BLaER1 (cell line): Measurements from ENCODE around the gene SEMA4A.
A peak's percentile ranks its signal among the peaks of the same experiment; 100 is the strongest.

Experiments
- H3K27ac ChIP-seq: shearing (Covaris generic); formaldehyde crosslinking; 2 replicates; pipeline ENCODE4 v1.8.1; 2022
- H3K27me3 ChIP-seq: shearing (Covaris generic); formaldehyde crosslinking; 2 replicates; pipeline ENCODE4 v1.8.1; 2022
- H3K36me3 ChIP-seq: shearing (Covaris generic); formaldehyde crosslinking; 2 replicates; pipeline ENCODE4 v1.8.1; 2022
- H3K4me1 ChIP-seq: shearing (Covaris generic); formaldehyde crosslinking; 2 replicates; pipeline ENCODE4 v1.8.1; 2022
- H3K4me2 ChIP-seq: shearing (Covaris generic); formaldehyde crosslinking; 2 replicates; pipeline ENCODE4 v1.8.1; 2022
- H3K4me3 ChIP-seq: shearing (Covaris generic); formaldehyde crosslinking; 2 replicates; pipeline ENCODE4 v1.8.1; 2022
- H3K9ac ChIP-seq: shearing (Covaris generic); formaldehyde crosslinking; 2 replicates; pipeline ENCODE4 v1.8.1; 2022
- H3K9me3 ChIP-seq: shearing (Covaris generic); formaldehyde crosslinking; 2 replicates; pipeline ENCODE4 v1.8.1; 2022
- H4K20me1 ChIP-seq: shearing (Covaris generic); formaldehyde crosslinking; 2 replicates; pipeline ENCODE4 v1.8.1; 2022
- Cebpa-rat ChIP-seq: shearing (Covaris generic); IDR thresholded peaks from 2 replicates; pipeline ENCODE4 v1.8.1; 2022

SEMA4A gene

GRCh38 chr1:156157506-156157905 lies 4.1 kb downstream of the SEMA4A start:
- Histone ChIP-seq H3K4me3 (no peak overlapping the region), H4K20me1 (no peaks in the 10 kb centered on the region), H3K4me1 (peaks cover 81% of the 10 kb centered on the region), H3K4me2 (peak overlapping the region; percentile 86), H3K36me3 (no peaks in the 10 kb centered on the region; the same call in 1 of the 2 replicates), H3K27ac (no peak overlapping the region), H3K9ac (no peak overlapping the region), H3K27me3 (0 out of 2 replicates have a peak, but pooled peaks cover 5% of the 10 kb centered on the region), H3K9me3 (no peaks in the 10 kb centered on the region)
- no peak for TF ChIP-seq Cebpa-rat

- Histone ChIP-seq H3K4me2 (peak overlapping the region; percentile 86), H3K4me1 (peaks cover 76% of the 10 kb centered on the region)
Measured at GRCh38 chr1:156157966-156158365, 4.6 kb downstream of the SEMA4A start.

DNA sequence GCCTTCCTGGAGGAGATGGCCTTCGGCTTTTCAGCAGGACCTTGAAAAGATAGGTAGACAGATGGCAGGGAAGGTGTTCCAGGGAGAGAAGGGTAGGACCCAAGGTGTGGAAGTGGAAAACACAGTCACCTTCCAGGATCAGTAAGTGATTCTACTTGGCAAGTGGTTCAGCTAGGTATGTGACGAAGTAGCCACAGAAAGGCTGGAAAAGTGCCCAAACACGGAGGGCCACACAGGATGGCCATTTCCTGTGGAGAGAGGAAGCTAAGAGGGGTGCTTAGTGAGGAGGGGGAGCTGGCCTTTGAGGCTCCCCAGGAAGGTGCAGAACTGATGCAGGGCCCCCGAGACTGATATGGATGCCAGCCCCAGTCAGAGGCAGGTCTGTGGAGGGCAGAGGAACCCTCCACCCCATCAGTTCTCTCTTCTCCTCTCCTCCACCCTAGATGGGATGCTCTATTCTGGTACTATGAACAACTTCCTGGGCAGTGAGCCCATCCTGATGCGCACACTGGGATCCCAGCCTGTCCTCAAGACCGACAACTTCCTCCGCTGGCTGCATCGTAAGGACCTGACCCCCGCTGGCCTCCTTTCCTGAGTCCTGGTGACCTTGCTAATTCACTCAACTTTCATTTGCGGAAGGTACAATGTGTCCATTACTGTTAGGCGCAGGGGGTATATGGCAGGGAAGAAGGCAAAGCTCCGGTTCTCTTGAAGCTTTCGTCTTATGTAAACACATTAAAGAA lies 6.8 kb downstream of the SEMA4A start:
- peaks cover 9% of the 10 kb centered on the region; the same call in 1 of the 2 replicates for H3K36me3 ChIP-seq
- peaks cover 9% of the 10 kb centered on the region; the same call in 1 of the 2 replicates for H3K9me3 ChIP-seq
- H3K27ac ChIP-seq, result no peak overlapping the region
- 0 out of 2 replicates have a peak overlapping the region, but pooled peaks have one; percentile 31 for H3K9ac ChIP-seq
- no peaks in the 10 kb centered on the region for H4K20me1 ChIP-seq
- H3K27me3 ChIP-seq, result 0 out of 2 replicates have a peak, but pooled peaks cover 5% of the 10 kb centered on the region
- H3K4me2 ChIP-seq, result peak overlapping the region; percentile 72
- H3K4me1 ChIP-seq, result peaks cover 54% of the 10 kb centered on the region
- no peak for TF ChIP-seq Cebpa-rat
- H3K4me3 ChIP-seq, result peak overlapping the region; percentile 45

More at GRCh38 chr1:156157966-156158365, 4.6 kb downstream of the SEMA4A start:
- no peak for TF ChIP-seq Cebpa-rat
- Histone ChIP-seq H3K4me3 (no peak overlapping the region), H3K27ac (no peak overlapping the region), H3K9ac (no peak overlapping the region), H3K36me3 (no peaks in the 10 kb centered on the region; the same call in 1 of the 2 replicates), H4K20me1 (no peaks in the 10 kb centered on the region), H3K9me3 (no peaks in the 10 kb centered on the region), H3K27me3 (0 out of 2 replicates have a peak, but pooled peaks cover 5% of the 10 kb centered on the region)

DNA sequence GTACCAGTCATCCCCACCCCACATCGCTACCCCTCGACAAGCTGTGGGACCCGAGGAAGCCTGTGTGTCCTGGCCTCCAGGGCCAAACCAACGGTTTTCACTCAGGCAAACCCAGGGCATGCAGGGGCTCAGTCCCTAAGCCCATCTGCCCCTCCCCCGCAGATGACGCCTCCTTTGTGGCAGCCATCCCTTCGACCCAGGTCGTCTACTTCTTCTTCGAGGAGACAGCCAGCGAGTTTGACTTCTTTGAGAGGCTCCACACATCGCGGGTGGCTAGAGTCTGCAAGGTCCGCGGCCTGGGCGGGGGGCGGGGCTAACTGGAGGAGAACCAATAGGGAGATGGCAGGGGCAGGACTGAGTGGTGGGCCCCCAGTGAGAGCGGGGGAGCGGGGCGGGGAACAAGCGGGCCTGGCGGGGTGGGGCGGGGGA lies 7.4 kb downstream of the SEMA4A start:
- Histone ChIP-seq H3K36me3 (peaks cover 15% of the 10 kb centered on the region; the same call in 1 of the 2 replicates), H3K4me2 (peak overlapping the region; percentile 72), H3K4me1 (peaks cover 48% of the 10 kb centered on the region), H4K20me1 (no peaks in the 10 kb centered on the region), H3K27ac (no peak overlapping the region), H3K27me3 (0 out of 2 replicates have a peak, but pooled peaks cover 5% of the 10 kb centered on the region), H3K9ac (0 out of 2 replicates have a peak overlapping the region, but pooled peaks have one; percentile 31), H3K9me3 (peaks cover 13% of the 10 kb centered on the region; the same call in 1 of the 2 replicates), H3K4me3 (peak overlapping the region; percentile 45)
- no peak for TF ChIP-seq Cebpa-rat

DNA sequence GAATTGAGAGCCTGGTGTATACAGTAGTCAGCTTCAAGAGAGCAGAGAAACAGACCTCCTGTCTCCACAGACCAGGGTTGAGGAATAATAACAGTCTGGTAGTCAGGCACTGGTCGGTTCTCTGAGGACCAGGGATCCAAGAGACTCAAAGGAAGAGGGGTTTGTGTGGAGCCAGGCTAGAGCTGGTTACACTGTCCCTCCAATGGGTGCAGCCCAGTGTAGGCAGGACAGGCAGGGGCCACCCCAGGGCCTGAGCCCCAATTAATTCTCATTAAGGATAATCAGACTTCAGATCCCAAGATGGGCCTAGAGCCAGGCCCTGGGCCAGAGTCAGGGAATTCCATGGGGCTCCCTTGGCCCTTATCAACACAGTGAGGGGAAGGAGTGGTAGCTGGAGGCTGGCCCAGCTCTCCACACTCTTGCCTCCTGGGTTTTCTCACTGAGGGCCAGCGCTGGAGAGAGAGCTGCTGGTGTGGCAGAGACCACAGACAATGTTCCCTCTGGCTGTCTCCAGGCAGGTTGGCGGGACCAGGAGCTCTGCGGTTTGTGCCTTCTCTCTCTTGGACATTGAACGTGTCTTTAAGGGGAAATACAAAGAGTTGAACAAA lies 9.1 kb downstream of the SEMA4A start:
- Histone ChIP-seq H3K9ac (no peak overlapping the region), H3K4me1 (peaks cover 31% of the 10 kb centered on the region), H4K20me1 (no peaks in the 10 kb centered on the region), H3K4me3 (no peak overlapping the region), H3K36me3 (peaks cover 21% of the 10 kb centered on the region; the same call in 1 of the 2 replicates), H3K4me2 (no peak overlapping the region), H3K27ac (no peak overlapping the region), H3K9me3 (peaks cover 13% of the 10 kb centered on the region; the same call in 1 of the 2 replicates), H3K27me3 (0 out of 2 replicates have a peak, but pooled peaks cover 5% of the 10 kb centered on the region)
- TF ChIP-seq Cebpa-rat, result no peak

DNA sequence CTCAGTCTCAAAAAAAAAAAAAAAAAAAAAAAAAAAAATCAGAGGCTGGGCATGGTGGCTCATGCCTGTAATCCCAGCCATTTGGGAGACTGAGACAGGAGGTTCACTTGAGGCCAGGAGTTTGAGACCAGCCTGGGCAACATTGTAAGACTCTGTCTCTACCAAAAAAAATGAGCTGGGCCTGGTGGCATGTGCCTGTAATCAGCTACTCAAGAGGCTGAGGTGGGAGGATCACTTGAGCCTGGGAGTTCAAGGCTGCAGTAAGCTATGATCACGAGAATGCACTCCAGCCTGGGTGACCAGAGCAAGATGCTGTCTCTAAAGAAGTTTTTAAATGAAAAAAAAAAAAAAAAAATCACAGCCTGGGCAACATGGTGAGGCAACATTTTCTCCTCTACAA lies 10.3 kb downstream of the SEMA4A start:
- Histone ChIP-seq H3K4me3 (no peak overlapping the region), H3K27ac (no peak overlapping the region), H3K4me1 (peaks cover 19% of the 10 kb centered on the region), H3K4me2 (no peak overlapping the region), H3K27me3 (0 out of 2 replicates have a peak, but pooled peaks cover 5% of the 10 kb centered on the region), H4K20me1 (no peaks in the 10 kb centered on the region), H3K9ac (no peak overlapping the region), H3K9me3 (peaks cover 13% of the 10 kb centered on the region; the same call in 1 of the 2 replicates), H3K36me3 (peaks cover 21% of the 10 kb centered on the region; the same call in 1 of the 2 replicates)
- no peak for TF ChIP-seq Cebpa-rat

DNA sequence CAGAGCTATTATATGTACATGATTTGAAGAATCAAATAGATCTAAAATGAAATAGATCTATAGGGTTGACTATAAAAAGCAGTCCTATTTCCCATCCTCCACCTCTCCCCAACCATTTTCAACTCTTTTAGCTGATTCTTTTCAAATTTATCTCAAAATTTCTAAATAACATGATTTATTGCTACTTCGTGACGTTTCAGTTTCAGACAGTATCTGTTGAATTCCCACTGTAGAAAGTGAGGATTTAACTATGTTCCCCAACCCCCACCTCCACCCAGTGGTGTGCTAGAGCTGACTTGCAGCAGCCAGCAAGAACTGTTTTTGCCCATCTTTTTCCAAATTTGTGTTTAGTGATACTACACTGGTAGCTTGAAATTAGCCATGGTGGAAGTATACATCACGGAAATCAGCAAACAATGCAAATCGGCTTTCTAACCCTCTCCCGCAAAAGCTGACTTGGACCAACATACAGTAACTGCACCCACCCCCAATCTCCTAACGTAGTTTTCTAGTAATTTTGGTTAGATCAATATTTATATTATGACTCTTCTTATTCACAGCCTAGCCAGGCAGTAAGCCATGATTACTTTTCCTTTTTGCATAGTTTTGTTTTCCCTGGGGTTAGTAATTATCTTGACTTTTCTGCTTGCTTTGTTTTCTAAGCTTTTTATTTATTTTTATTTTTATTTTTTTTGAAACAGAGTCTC lies 10.9 kb downstream of the SEMA4A start:
- Histone ChIP-seq H3K9me3 (peaks cover 13% of the 10 kb centered on the region; the same call in 1 of the 2 replicates), H3K9ac (no peak overlapping the region), H4K20me1 (no peaks in the 10 kb centered on the region), H3K4me2 (no peak overlapping the region), H3K4me3 (no peak overlapping the region), H3K4me1 (peaks cover 17% of the 10 kb centered on the region), H3K27ac (no peak overlapping the region), H3K36me3 (peaks cover 21% of the 10 kb centered on the region; the same call in 1 of the 2 replicates), H3K27me3 (0 out of 2 replicates have a peak, but pooled peaks cover 5% of the 10 kb centered on the region)
- TF ChIP-seq Cebpa-rat, result no peak

GRCh38 chr1:156165083-156165482 lies 11.7 kb downstream of the SEMA4A start:
- H3K9ac ChIP-seq, result no peak overlapping the region
- H3K9me3 ChIP-seq, result peaks cover 13% of the 10 kb centered on the region; the same call in 1 of the 2 replicates
- no peaks in the 10 kb centered on the region for H4K20me1 ChIP-seq
- TF ChIP-seq Cebpa-rat, result no peak
- H3K4me1 ChIP-seq, result peaks cover 14% of the 10 kb centered on the region
- no peak overlapping the region for H3K4me3 ChIP-seq
- no peak overlapping the region for H3K27ac ChIP-seq
- H3K27me3 ChIP-seq, result 0 out of 2 replicates have a peak, but pooled peaks cover 5% of the 10 kb centered on the region
- no peak overlapping the region for H3K4me2 ChIP-seq
- H3K36me3 ChIP-seq, result peaks cover 21% of the 10 kb centered on the region; the same call in 1 of the 2 replicates

DNA sequence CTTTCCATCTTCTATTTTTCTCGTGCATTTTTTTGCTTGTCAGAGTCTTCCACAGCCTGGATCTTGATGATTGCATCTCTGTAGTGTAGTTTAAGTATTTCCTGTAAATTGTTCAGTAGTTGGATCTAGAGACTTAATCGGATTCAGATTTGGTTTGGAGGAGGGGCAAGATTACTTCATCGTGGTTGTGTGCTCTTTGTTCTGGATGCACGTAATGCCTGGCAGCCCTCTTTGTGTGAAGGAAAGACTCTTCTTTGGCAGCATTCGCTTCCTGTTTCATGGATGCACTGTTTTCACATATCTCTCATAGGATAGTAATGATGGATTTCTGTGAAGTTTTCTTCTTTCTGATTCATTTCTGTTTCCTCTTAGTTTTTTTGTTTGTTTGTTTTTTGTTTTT lies 14.2 kb downstream of the SEMA4A start:
- Histone ChIP-seq H4K20me1 (no peaks in the 10 kb centered on the region), H3K27ac (no peak overlapping the region), H3K4me2 (no peak overlapping the region), H3K4me1 (no peaks in the 10 kb centered on the region), H3K9ac (no peak overlapping the region), H3K36me3 (peaks cover 22% of the 10 kb centered on the region; the same call in 1 of the 2 replicates), H3K27me3 (no peaks in the 10 kb centered on the region), H3K9me3 (peaks cover 13% of the 10 kb centered on the region; the same call in 1 of the 2 replicates), H3K4me3 (no peak overlapping the region)
- TF ChIP-seq Cebpa-rat, result no peak
